Retinal pigment epithelial cell (primary cell): ENCODE data around the gene RASD2.
"Not testable (repeated sequence)": the region's sequence is repeated elsewhere in the genome, so short reads cannot be mapped to it uniquely, and the experiment has no call there.

ENCODE experiments used
- DNase-seq: peaks from one replicate; pipeline ENCODE4 v3.0.0-alpha.2; 2010; ENCODE audit warnings: low read depth
- H3K4me3 ChIP-seq: 2 replicates; pipeline ENCODE4 v1.5.1; 2011; ENCODE audit warnings: mild to moderate bottlenecking, low read length, control low read depth, moderate library complexity
- CTCF ChIP-seq: conservative IDR thresholded peaks from 2 replicates; pipeline ENCODE4 v1.5.1; 2011; ENCODE audit warnings: low read depth, low read length, control low read depth, inconsistent platforms

The RASD2 gene

GRCh38 chr22:35502836-35503235 is 37.8 kb upstream of the RASD2 start:
- no peak for DNase-seq
- H3K4me3 ChIP-seq: no peak overlapping the region
- no peak for TF ChIP-seq CTCF

- TF ChIP-seq CTCF: no peak
- no peak overlapping the region for H3K4me3 ChIP-seq
- DNase-seq: no peak
Observed at GRCh38 chr22:35505399-35506258, 35.0 kb upstream of the RASD2 start.

GRCh38 chr22:35506259-35506570 is 34.4 kb upstream of the RASD2 start:
- TF ChIP-seq CTCF: no peak
- H3K4me3 ChIP-seq: no peak overlapping the region
- DNase-seq: no peak

GRCh38 chr22:35507851-35508250 is 32.8 kb upstream of the RASD2 start:
- not testable (repeated sequence) for H3K4me3 ChIP-seq, DNase-seq

- TF ChIP-seq CTCF: no peak
- H3K4me3 ChIP-seq: no peak overlapping the region
- no peak for DNase-seq
Observed at GRCh38 chr22:35509451-35509850, 31.2 kb upstream of the RASD2 start.

GRCh38 chr22:35509960-35510359 is 30.7 kb upstream of the RASD2 start:
- H3K4me3 ChIP-seq: no peak overlapping the region
- no peak for TF ChIP-seq CTCF
- DNase-seq: no peak

- H3K4me3 ChIP-seq: no peak overlapping the region
- TF ChIP-seq CTCF: no peak
- no peak for DNase-seq
Observed at GRCh38 chr22:35510481-35510934, 30.1 kb upstream of the RASD2 start.
